Activated effector memory CD4-positive, alpha-beta T cell treated with anti-CD3 and anti-CD28 coated beads, Interleukin-2, amount 50 U/mL, for 16 hours (primary cell): ENCODE measurements around the gene PLAGL2.
A peak's percentile ranks its signal among the peaks of the same experiment; 100 is the strongest.

Experiments used
- DNase-seq: peaks from one replicate; pipeline ENCODE4 v3.0.0-alpha.2; 2020

The PLAGL2 gene

GRCh38 chr20:32203356-32204204 lies 4.0 kb downstream of the PLAGL2 start:
- DNase-seq = no peak

- no peak for DNase-seq
Measured at GRCh38 chr20:32201977-32202363, 5.6 kb downstream of the PLAGL2 start.

- no peak for DNase-seq
Measured at GRCh38 chr20:32201296-32201976, 6.1 kb downstream of the PLAGL2 start.

GRCh38 chr20:32199006-32199405 lies 8.5 kb downstream of the PLAGL2 start:
- DNase-seq = no peak

GRCh38 chr20:32197136-32197535 lies 10.4 kb downstream of the PLAGL2 start:
- DNase-seq = peak; percentile 58

- DNase-seq = peak; percentile 28
Measured at GRCh38 chr20:32196613-32197012, 10.9 kb downstream of the PLAGL2 start.

GRCh38 chr20:32195581-32195980 lies 12.0 kb downstream of the PLAGL2 start:
- DNase-seq = peak; percentile 30

GRCh38 chr20:32193996-32194395 lies 13.5 kb downstream of the PLAGL2 start:
- no peak for DNase-seq

- peak; percentile 46 for DNase-seq
Measured at GRCh38 chr20:32193336-32193735, 14.2 kb downstream of the PLAGL2 start.

- DNase-seq = peak; percentile 16
Measured at GRCh38 chr20:32192698-32193097, 14.8 kb downstream of the PLAGL2 start.

- peak; percentile 58 for DNase-seq
Measured at GRCh38 chr20:32191873-32192272, 15.7 kb downstream of the PLAGL2 start.

GRCh38 chr20:32191422-32191821 lies 16.1 kb downstream of the PLAGL2 start:
- peak; percentile 59 for DNase-seq

GRCh38 chr20:32190616-32191415 lies 16.7 kb downstream of the PLAGL2 start:
- peak; percentile 59 for DNase-seq

GRCh38 chr20:32189691-32190615 lies 17.6 kb downstream of the PLAGL2 start:
- peak; percentile 75 for DNase-seq

- DNase-seq = peak; percentile 55
Measured at GRCh38 chr20:32189123-32189410, 18.5 kb downstream of the PLAGL2 start.

- DNase-seq = peak; percentile 57
Measured at GRCh38 chr20:32188376-32189122, 19.0 kb downstream of the PLAGL2 start.

- peak; percentile 17 for DNase-seq
Measured at GRCh38 chr20:32186506-32186905, 21.0 kb downstream of the PLAGL2 start.

GRCh38 chr20:32184961-32185603 lies 22.5 kb downstream of the PLAGL2 start:
- peak; percentile 43 for DNase-seq

- no peak for DNase-seq
Measured at GRCh38 chr20:32183947-32184635, 23.5 kb downstream of the PLAGL2 start.

- no peak for DNase-seq
Measured at GRCh38 chr20:32181606-32182005, 25.9 kb downstream of the PLAGL2 start.

- DNase-seq = no peak
Measured at GRCh38 chr20:32179934-32180333, 27.6 kb downstream of the PLAGL2 start.
